Brain microvascular endothelial cell (primary cell): ENCODE data around the gene NCBP3.

ENCODE experiments used
- DNase-seq: peaks from one replicate; pipeline ENCODE4 v3.0.0-alpha.2; 2020
- H3K27ac ChIP-seq: fragments of 250-450 bp; sonication (Bioruptor Pico); 2 replicates; pipeline ENCODE4 v1.5.1; 2020; ENCODE audit warnings: mild to moderate bottlenecking, moderate library complexity
- H3K27me3 ChIP-seq: fragments of 250-450 bp; sonication (Bioruptor Pico); replicated peaks from 2 replicates; pipeline ENCODE4 v1.5.1; 2020; ENCODE audit warnings: mild to moderate bottlenecking
- H3K36me3 ChIP-seq: fragments of 250-450 bp; sonication (Bioruptor Pico); replicated peaks from 2 replicates; pipeline ENCODE4 v1.5.1; 2020; ENCODE audit warnings: mild to moderate bottlenecking
- H3K4me3 ChIP-seq: 2 replicates; pipeline ENCODE4 v1.5.1; 2011; ENCODE audit warnings: low read depth, mild to moderate bottlenecking, control low read depth, low read length, moderate library complexity
- in situ Hi-C: cut with HindIII; loops from 2 replicates; pipeline ENCODE4 v1.10.0; 2017; ENCODE audit warnings: low sequenced_read_pairs, low pct_ligation_motif_present
- TF ChIP-seq, protein P1 (sequence below): IDR thresholded peaks from 2 replicates; pipeline ENCODE4 v1.5.1; 2011; ENCODE audit warnings: low read depth, mild to moderate bottlenecking, moderate library complexity, low read length, control low read depth, inconsistent platforms; ENCODE audit errors: missing control alignments

NCBP3 gene

DNA sequence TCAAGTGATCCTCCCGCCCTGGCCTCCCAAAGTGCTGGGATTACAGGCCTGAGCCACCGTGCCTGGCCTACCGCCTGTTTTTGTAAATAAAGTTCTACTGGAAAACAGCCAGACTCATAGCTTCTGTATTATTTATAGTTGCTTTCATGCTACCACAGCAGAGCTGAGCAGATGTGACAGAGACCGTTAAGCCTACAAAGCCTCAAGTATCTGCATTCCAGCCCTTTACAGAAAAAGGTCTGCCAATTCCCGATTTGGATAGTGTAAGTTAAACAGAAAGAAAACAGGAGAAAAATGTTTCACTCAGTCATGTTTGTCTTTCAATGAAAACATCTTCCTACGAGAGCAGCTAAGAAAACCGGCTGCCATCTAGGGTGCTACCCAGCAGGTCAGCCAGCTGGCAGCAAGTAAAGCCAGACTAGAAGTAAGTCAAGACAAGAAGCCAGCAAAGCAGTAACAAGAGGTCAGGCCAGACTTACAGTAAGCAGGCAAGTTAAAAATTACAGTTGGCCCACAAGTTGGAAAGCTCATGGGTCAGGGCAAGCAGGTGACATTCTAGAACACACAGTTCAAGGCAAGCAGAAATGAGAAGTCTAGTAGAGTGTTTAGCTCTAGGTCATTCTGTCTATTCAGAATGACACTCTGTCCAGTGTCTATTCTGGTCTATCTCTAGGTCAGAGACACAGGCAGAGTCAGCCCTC is 17.7 kb downstream of the NCBP3 start:
- no peak for DNase-seq
- Histone ChIP-seq H3K27ac (no peak overlapping the region), H3K4me3 (no peak overlapping the region), H3K36me3 (peaks cover 30% of the 10 kb centered on the region), H3K27me3 (no peaks in the 10 kb centered on the region)
- in situ Hi-C loops = no loop called here
- TF ChIP-seq, protein P1, sequence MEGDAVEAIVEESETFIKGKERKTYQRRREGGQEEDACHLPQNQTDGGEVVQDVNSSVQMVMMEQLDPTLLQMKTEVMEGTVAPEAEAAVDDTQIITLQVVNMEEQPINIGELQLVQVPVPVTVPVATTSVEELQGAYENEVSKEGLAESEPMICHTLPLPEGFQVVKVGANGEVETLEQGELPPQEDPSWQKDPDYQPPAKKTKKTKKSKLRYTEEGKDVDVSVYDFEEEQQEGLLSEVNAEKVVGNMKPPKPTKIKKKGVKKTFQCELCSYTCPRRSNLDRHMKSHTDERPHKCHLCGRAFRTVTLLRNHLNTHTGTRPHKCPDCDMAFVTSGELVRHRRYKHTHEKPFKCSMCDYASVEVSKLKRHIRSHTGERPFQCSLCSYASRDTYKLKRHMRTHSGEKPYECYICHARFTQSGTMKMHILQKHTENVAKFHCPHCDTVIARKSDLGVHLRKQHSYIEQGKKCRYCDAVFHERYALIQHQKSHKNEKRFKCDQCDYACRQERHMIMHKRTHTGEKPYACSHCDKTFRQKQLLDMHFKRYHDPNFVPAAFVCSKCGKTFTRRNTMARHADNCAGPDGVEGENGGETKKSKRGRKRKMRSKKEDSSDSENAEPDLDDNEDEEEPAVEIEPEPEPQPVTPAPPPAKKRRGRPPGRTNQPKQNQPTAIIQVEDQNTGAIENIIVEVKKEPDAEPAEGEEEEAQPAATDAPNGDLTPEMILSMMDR = no peak

DNA sequence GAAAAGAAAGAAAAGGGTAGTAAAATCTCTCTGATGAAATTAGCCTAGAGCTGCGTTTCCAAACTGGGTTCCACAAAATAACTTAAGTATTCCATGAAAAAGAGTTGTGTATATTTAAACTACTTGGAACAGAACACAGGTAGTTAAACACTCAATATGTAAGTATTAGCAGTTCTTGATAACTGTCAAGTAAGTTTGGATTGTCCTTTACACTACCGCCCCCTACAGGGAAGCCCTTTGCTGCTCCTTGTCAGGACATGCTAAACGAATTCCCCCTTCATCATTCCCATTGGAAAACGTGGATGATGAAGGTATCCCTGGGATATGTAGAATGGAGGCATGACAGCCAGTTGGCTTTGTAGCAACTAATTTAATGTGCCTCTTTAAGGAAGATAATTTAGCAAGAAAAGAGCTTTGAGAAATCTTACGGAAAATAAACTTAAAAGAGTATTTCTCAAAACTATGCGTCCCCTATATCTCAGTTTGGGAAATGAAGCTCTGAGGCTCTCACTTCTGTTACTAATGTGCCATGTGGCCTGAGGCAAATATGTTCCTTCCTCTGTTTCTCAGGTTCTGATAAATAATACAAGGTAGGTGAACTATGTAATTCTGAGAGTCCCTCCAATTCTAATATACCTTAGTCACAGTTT is 18.8 kb downstream of the NCBP3 start:
- no peaks in the 10 kb centered on the region for H3K27me3 ChIP-seq
- H3K4me3 ChIP-seq = no peak overlapping the region
- H3K27ac ChIP-seq = no peak overlapping the region
- TF ChIP-seq, protein P1 = peak; percentile 92
- peak; percentile 76 for DNase-seq
- in situ Hi-C loops = no loop called here
- H3K36me3 ChIP-seq = peaks cover 33% of the 10 kb centered on the region

DNA sequence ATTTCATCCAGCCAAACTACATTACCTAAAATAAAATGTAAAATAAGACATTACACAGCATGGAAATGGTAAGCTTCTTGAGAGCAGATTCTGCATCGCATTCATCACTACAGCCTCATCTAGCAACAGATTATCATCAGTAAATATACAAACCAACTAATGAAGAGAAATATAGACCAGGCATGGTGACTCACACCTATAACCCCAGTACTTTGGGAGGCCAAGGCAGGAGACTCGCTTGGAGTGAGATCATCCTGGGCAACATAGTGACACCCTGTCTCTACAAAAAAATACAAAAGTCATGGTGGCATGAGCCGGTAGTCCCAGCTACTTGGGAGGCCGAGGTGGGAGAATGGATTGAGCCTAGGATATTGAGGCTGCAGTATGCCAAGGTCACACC is 19.9 kb downstream of the NCBP3 start:
- in situ Hi-C loops = no loop called here
- H3K27me3 ChIP-seq = no peaks in the 10 kb centered on the region
- no peak for DNase-seq

DNA sequence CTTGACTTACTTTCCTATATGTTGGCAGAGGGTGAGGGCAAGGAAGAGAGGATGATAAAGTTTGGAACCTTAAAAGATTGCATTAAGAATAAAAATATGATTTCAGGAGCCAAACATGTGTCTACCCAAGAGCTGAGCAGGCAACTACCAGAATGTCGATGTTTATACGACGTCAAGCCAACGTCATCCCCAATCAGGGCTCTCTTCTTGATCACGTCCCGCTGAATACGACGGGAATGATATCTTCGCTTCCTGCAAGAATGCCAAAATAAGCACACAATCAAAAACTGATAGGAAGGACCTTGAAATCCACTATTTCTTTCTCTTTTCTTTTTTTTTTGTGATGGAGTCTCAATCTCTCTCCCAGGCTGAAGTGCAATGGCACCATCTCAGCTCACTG is 24.9 kb downstream of the NCBP3 start:
- H3K36me3 ChIP-seq = peaks cover 63% of the 10 kb centered on the region
- in situ Hi-C loops = no loop called here
- TF ChIP-seq, protein P1 = no peak
- no peak for DNase-seq
- H3K27ac ChIP-seq = no peak overlapping the region
- no peaks in the 10 kb centered on the region for H3K27me3 ChIP-seq
- H3K4me3 ChIP-seq = no peak overlapping the region

More for the DNA sequence above, 19.9 kb downstream of the NCBP3 start:
- Histone ChIP-seq H3K4me3 (no peak overlapping the region), H3K36me3 (peaks cover 44% of the 10 kb centered on the region), H3K27ac (no peak overlapping the region)
- TF ChIP-seq, protein P1 = no peak

DNA sequence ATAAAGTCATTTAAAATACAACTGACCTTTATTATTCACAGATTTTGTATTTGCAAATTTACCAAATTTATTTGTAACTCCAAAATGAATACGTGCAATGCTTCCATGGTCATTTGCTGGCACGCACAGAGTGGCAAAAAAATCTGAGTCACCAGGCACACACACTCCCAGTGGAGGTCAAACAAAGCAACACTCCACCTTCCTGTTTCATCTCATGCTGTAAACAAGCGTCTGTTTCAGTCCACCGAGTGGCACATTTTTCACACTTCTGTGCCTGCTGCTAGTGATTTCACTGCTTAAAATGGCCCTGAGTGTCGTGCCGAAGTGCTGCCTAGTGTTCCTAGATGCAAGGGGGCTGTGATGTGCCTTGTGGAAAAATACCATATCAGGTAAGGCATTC is 27.3 kb downstream of the NCBP3 start:
- Histone ChIP-seq H3K27me3 (no peaks in the 10 kb centered on the region), H3K27ac (no peak overlapping the region), H3K36me3 (peaks cover 71% of the 10 kb centered on the region), H3K4me3 (no peak overlapping the region)
- no peak for DNase-seq
- TF ChIP-seq, protein P1 = no peak
- in situ Hi-C loops = no loop called here
